MCF 10A (cell line): Measurements from ENCODE around the gene FBLN1. TPM values are rescaled to one million over a fixed set of nuclear protein-coding genes. Genes with fewer than 3 reads are reported as not detected.

Experiments
- BruUV-seq: library from RNA; stranded (reverse); fragments of 400-500 nt; replicated peaks from 2 replicates; lab custom pipeline; 2021; lab: Mats Ljungman, UMichigan
- CTCF ChIA-PET: fragments of 300-600 bp; sonication (Branson Sonifier 250); formaldehyde crosslinking; extraction: SDS; loops from one replicate; lab custom pipeline; 2021; ENCODE audit warnings: antibody characterized with exemption, inconsistent platforms; lab: Yijun Ruan, JAX
- POLR2A ChIA-PET: fragments of 300-600, 350-650 bp; sonication (Branson Sonifier 250); formaldehyde crosslinking; extraction: SDS; loops from one replicate; lab custom pipeline; 2020; ENCODE audit warnings: antibody characterized with exemption, inconsistent platforms; lab: Yijun Ruan, JAX
- DNase-seq: peaks from one replicate; pipeline ENCODE4 v3.0.0-alpha.2; 2018; ENCODE audit not compliant: unreplicated experiment
- H3K27ac Mint-ChIP-seq: one replicate; pipeline ENCODE4 v1.8.0; 2022; ENCODE audit warnings: mild to moderate bottlenecking, low read depth, mixed read lengths; ENCODE audit not compliant: unreplicated experiment
- H3K27me3 Mint-ChIP-seq: one replicate; pipeline ENCODE4 v1.8.0; 2022; ENCODE audit warnings: mixed read lengths; ENCODE audit not compliant: insufficient read depth, unreplicated experiment
- H3K36me3 Mint-ChIP-seq: one replicate; pipeline ENCODE4 v1.8.0; 2022; ENCODE audit warnings: mild to moderate bottlenecking, moderate library complexity, mixed read lengths; ENCODE audit not compliant: insufficient read depth, unreplicated experiment
- H3K4me1 Mint-ChIP-seq: one replicate; pipeline ENCODE4 v1.8.0; 2022; ENCODE audit warnings: mixed read lengths; ENCODE audit not compliant: insufficient read depth, unreplicated experiment
- H3K4me3 Mint-ChIP-seq: one replicate; pipeline ENCODE4 v1.8.0; 2022; ENCODE audit warnings: mild to moderate bottlenecking, moderate library complexity, mixed read lengths; ENCODE audit not compliant: unreplicated experiment
- H3K9me3 Mint-ChIP-seq: one replicate; pipeline ENCODE4 v1.8.0; 2022; ENCODE audit warnings: mixed read lengths; ENCODE audit not compliant: unreplicated experiment
- CTCF ChIP-seq: fragments of 200-600 bp; IDR thresholded peaks from one replicate; pipeline ENCODE4 v1.8.0; 2022; ENCODE audit warnings: antibody characterized with exemption, mild to moderate bottlenecking; ENCODE audit not compliant: unreplicated experiment
- intact Hi-C: fragments of 100-400 bp; cut with micrococcal nuclease; formaldehyde crosslinking; loops from 2 replicates; pipeline ENCODE4 v1.14.1; 2022
- total RNA-seq: library from RNA; stranded (reverse); gene quantifications from 2 replicates; pipeline ENCODE4 v1.2.3, GENCODE V29; 2022

FBLN1 gene
- total RNA-seq, 1 experiment from 2014 or later: 110 TPM

DNA sequence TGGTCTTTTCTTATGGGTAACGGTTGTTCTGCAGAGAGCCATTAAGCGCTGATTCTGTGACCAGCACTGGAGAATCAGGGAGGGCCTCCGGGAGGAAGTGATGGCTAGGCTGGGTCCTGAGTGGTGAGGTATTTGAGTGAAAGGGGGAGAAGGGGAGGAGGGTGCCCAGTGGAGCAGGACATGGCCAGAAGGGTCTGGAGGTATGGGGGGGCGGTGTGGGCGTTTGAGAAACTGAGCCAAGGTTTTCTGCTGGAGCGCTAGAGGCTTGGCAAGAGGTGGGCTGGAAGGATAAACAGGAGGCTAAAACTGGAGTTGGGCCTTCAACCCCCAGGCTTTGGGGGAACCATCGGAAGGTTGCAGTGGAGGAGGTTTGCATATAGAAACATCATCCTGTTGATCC is 72.5 kb downstream of the FBLN1 start:
- intact Hi-C loops: loop anchor here (10.0 kb wide), 1 partner anchor 140 kb away; no protein-coding TSS in a partner anchor

GRCh38 chr22:45575607-45576272 is 73.1 kb downstream of the FBLN1 start:
- no TSS peak for BruUV-seq
- TF ChIP-seq CTCF: no peak
- ChIA-PET POLR2A (no interaction called here), CTCF (no interaction called here)
- Mint-ChIP-seq H3K4me3 (no peak overlapping the region), H3K27ac (no peak overlapping the region), H3K27me3 (no peaks in the 10 kb centered on the region), H3K36me3 (no peaks in the 10 kb centered on the region), H3K9me3 (no peaks in the 10 kb centered on the region), H3K4me1 (no peaks in the 10 kb centered on the region)
- intact Hi-C loops: loop anchor here (10.0 kb wide), 1 partner anchor 139 kb away; no protein-coding TSS in a partner anchor
- no peak for DNase-seq

More for the DNA sequence above, 72.5 kb downstream of the FBLN1 start:
- no peak overlapping the region for H3K27ac Mint-ChIP-seq
- BruUV-seq: no TSS peak
- no peaks in the 10 kb centered on the region for H3K4me1 Mint-ChIP-seq
- TF ChIP-seq CTCF: no peak
- ChIA-PET POLR2A (no interaction called here), CTCF (interaction anchor here (0.6 kb wide), 1 partner anchor 387 kb away, joined by 3 read pairs; no protein-coding TSS in a partner anchor)
- no peaks in the 10 kb centered on the region for H3K36me3 Mint-ChIP-seq
- no peak overlapping the region for H3K4me3 Mint-ChIP-seq
- H3K9me3 Mint-ChIP-seq: no peaks in the 10 kb centered on the region
- DNase-seq: no peak
- H3K27me3 Mint-ChIP-seq: no peaks in the 10 kb centered on the region

DNA sequence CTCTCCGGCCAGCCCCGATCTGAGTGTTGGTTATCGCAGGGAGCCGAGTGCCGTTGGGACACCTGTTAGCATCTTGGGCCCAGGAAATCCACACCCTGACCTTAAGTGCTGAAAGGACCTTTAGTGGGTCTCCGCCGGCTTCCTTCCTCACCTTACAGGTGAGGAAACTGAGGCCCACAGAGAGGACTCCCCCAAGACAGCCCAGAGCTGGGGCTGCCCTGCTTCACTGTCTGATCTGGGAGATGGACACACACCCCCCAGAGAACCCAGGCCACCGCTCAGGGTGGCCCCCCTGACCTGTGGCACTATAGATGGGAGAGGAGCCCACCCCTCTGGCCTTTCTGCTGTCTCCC is 73.6 kb downstream of the FBLN1 start:
- ChIA-PET POLR2A (no interaction called here), CTCF (interaction anchor here (2.5 kb wide), 1 partner anchor 68 kb away, joined by 19 read pairs; no protein-coding TSS in a partner anchor)
- Mint-ChIP-seq H3K9me3 (no peaks in the 10 kb centered on the region), H3K36me3 (no peaks in the 10 kb centered on the region), H3K27me3 (no peaks in the 10 kb centered on the region), H3K4me3 (no peak overlapping the region), H3K4me1 (no peaks in the 10 kb centered on the region), H3K27ac (peak overlapping the region; percentile 13)
- intact Hi-C loops: loop anchor here (10.0 kb wide), 1 partner anchor 139 kb away; no protein-coding TSS in a partner anchor
- BruUV-seq: no TSS peak
- no peak for DNase-seq
- TF ChIP-seq CTCF: no peak

DNA sequence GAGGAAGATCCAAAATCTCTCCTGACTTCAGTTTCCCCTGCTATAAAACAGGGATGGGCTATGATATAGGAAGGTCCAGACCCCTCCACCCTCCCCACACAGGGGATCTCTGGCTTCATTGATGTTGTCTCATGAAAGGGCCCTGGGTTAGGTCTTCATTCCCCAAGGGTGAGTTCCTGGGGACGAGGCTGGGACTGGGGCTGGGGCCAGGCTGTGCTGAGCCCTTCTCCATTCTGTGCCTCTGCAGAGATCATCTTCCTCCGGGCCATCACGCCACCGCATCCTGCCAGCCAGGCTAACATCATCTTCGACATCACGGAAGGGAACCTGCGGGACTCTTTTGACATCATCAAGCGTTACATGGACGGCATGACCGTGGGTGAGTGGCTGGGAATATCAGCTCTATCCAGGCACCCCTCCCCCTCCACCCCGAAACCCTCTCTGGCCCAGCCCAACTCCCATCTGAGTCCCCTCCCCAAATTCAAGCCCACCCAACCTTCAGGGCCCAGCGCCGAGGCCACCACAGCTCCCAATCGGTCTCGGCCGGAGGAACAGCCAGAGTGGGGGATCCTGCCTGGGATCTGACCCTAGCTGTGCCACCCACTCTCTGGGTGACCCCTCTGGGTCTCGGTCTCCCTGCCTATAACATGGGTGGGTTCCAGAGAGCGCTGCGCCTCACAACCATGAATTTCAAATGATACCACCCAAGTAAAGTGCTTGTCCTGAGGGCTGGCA is 74.2 kb downstream of the FBLN1 start:
- Mint-ChIP-seq H3K27ac (peak overlapping the region; percentile 13), H3K4me3 (no peak overlapping the region), H3K36me3 (no peaks in the 10 kb centered on the region), H3K4me1 (no peaks in the 10 kb centered on the region), H3K27me3 (no peaks in the 10 kb centered on the region), H3K9me3 (no peaks in the 10 kb centered on the region)
- no TSS peak for BruUV-seq
- DNase-seq: no peak
- ChIA-PET CTCF (interaction anchor here (0.6 to 2.6 kb wide), 26 partner anchors 11 to 755 kb away, joined by 3 to 19 read pairs (median 5); no protein-coding TSS in a partner anchor), POLR2A (interaction anchor here (0.5 kb wide), 1 partner anchor 509 kb away, joined by 4 read pairs; no protein-coding TSS in a partner anchor)
- intact Hi-C loops: loop anchor here (10.0 kb wide), 1 partner anchor 138 kb away; no protein-coding TSS in a partner anchor
- TF ChIP-seq CTCF: no peak
